Measurements from ENCODE around the gene FGF22. TPM values are rescaled to one million over a fixed set of nuclear protein-coding genes. Genes with fewer than 3 reads are reported as not detected.

The FGF22 gene
- total and polyA plus RNA-seq, 2 of the 8 experiments (the other 6 are each of a cell fraction or from before 2014, with no cell fraction given) = 0.44 to 1.7 TPM

GRCh38 chr19:679418-680286 is 40.0 kb downstream of the FGF22 start:
- Histone ChIP-seq H3K9ac (replicated peaks in 1 of 4; ENCODE audit: extremely low read depth in 1 of 4, low read depth in 3 of 4, low read length in 3 of 4) (peak overlapping the region in 3 of 4 experiments; percentile 51 to 90 (median 68); a peak in 3 of 7 replicates), H3K14ac (ENCODE audit: insufficient read length) (no peak overlapping the region), H2BK5ac (ENCODE audit: low read depth, low read length) (no peak overlapping the region), H4K8ac (ENCODE audit: extremely low read depth, insufficient read depth, low read length) (no peak overlapping the region; the same call in 1 of the 2 replicates), H3K36me3 (ENCODE audit: control insufficient read depth in 2 of 4, insufficient read depth in 4 of 4, low read length in 3 of 4) (no peaks in the 10 kb centered on the region), H2BK120ac (replicated peaks; ENCODE audit: low read depth, low read length) (no peak overlapping the region), H3K23me2 (ENCODE audit: low read depth, low read length) (peaks cover 6% of the 10 kb centered on the region; the same call in 1 of the 2 replicates), H2BK20ac (ENCODE audit: low read length) (no peak overlapping the region), H4K5ac (ENCODE audit: insufficient read length, low read depth, low read length) (peak overlapping the region; percentile 43), H3K23ac (ENCODE audit: insufficient read length) (no peak overlapping the region), H3K4me3 (ENCODE audit: extremely low read depth in 1 of 4, insufficient read depth in 2 of 4, low read depth in 3 of 4, low read length in 4 of 4) (peak overlapping the region; percentile 50 to 97 (median 59)), H3K27me3 (replicated peaks in 1 of 4; ENCODE audit: control insufficient read depth in 3 of 4, extremely low read depth in 1 of 4, insufficient read depth in 3 of 4, low read length in 3 of 4) (peaks cover 0 to 21% (median 10%) of the 10 kb centered on the region in 4 experiments; a peak in 5 of 7 replicates), H4K20me1 (replicated peaks in 1 of 2; ENCODE audit: control insufficient read depth in 1 of 2, insufficient read depth in 2 of 2, low read length in 2 of 2) (peaks cover 0 to 7% of the 10 kb centered on the region in 2 experiments), H3K27ac (ENCODE audit: low read depth, low read length) (peak overlapping the region; percentile 77; the same call in 1 of the 2 replicates), H3K79me1 (ENCODE audit: low read depth, low read length) (0 out of 2 replicates have a peak, but pooled peaks cover 3% of the 10 kb centered on the region), H2AFZ (ENCODE audit: low read length) (no peak overlapping the region; the same call in 1 of the 2 replicates), H3K56ac (replicated peaks; ENCODE audit: insufficient read length, low read depth, low read length) (peak overlapping the region; percentile 59), H3K4me1 (replicated peaks in 1 of 4; ENCODE audit: control insufficient read depth in 3 of 4, insufficient read depth in 4 of 4, low read length in 3 of 4) (peaks cover 0 to 10% (median 1%) of the 10 kb centered on the region in 4 experiments; a peak in 4 of 7 replicates), H4K91ac (replicated peaks; ENCODE audit: insufficient read length, low read length) (peak overlapping the region; percentile 54), H2AK5ac (ENCODE audit: low read depth, low read length) (no peak overlapping the region), H3K4me2 (ENCODE audit: insufficient read depth in 1 of 2, low read depth in 2 of 2, low read length in 2 of 2) (peak overlapping the region; percentile 43 to 80), H3K18ac (ENCODE audit: extremely low read depth, low read length) (peak overlapping the region; percentile 19), H3K79me2 (ENCODE audit: control insufficient read depth in 1 of 2, insufficient read depth in 2 of 2, low read length in 2 of 2) (no peaks in the 10 kb centered on the region), H3K9me3 (ENCODE audit: insufficient read depth in 2 of 2, low read depth in 1 of 2, low read length in 1 of 2) (no peaks in the 10 kb centered on the region), H2BK15ac (ENCODE audit: low read length) (no peak overlapping the region), H3K4ac (replicated peaks; ENCODE audit: insufficient read length, low read depth, low read length) (no peak overlapping the region), H2BK12ac (ENCODE audit: low read depth, low read length) (no peak overlapping the region)
- DNase-seq (ENCODE audit: low read depth in 1 of 2, low spot score in 2 of 2) (no peak), FAIRE-seq (no peak)
- CTCF ChIA-PET (ENCODE audit: partially characterized antibody) = interaction anchor here (0.8 to 1.8 kb wide), 7 partner anchors 10 to 54 kb away, joined by 4 to 16 read pairs (median 4); no protein-coding TSS in a partner anchor
- WGBS, 2 experiments (ENCODE audit: extremely low coverage in 1 of 2, insufficient coverage in 1 of 2, insufficient read length in 1 of 2, insufficient replicate concordance in 2 of 2, low coverage in 1 of 2, low lambda C conversion rate in 2 of 2, missing lambda C conversion rate in 1 of 2) = 12% methylated on average over 20 of the region's 69 CpGs; no CpG with 5 or more reads in 1 of the 2 experiments
- POLR2A ChIA-PET (ENCODE audit: partially characterized antibody) = interaction anchor here (1.1 to 2.4 kb wide), 6 partner anchors 9 to 107 kb away, joined by 3 to 11 read pairs (median 7); partner anchors contain the start of genes BSG and PALM
- TF ChIP-seq NANOG (IDR thresholded peaks at IDR 0.05; ENCODE audit: insufficient read depth, low read depth, low read length, poor library complexity, severe bottlenecking) (no peak), GTF2F1 (IDR thresholded peaks at IDR 0.05; ENCODE audit: borderline replicate concordance, low read depth, low read length) (no peak), POU5F1 (IDR thresholded peaks at IDR 0.05; ENCODE audit: low read depth, low read length) (no peak), CTBP2 (IDR thresholded peaks at IDR 0.05; ENCODE audit: borderline replicate concordance, insufficient read depth, insufficient read length, low read length) (no peak), TEAD4 (IDR thresholded peaks at IDR 0.05; ENCODE audit: low read depth, low read length) (no peak), ATF2 (IDR thresholded peaks at IDR 0.05; ENCODE audit: low read length) (no peak), RBBP5 (IDR thresholded peaks at IDR 0.05; ENCODE audit: borderline replicate concordance, low read depth, low read length) (no peak; the same call in 1 of the 2 replicates), HDAC2 (IDR thresholded peaks at IDR 0.05; ENCODE audit: borderline replicate concordance in 1 of 2, low read depth in 2 of 2, low read length in 2 of 2) (no peak)
